H9 (cell line): ENCODE measurements around the gene LTBP4. TPM values are rescaled to one million over a fixed set of nuclear protein-coding genes. Genes with fewer than 3 reads are reported as not detected.
"Not testable (repeated sequence)": the region's sequence is repeated elsewhere in the genome, so short reads cannot be mapped to it uniquely, and the experiment has no call there.

Source experiments
- DNase-seq: peaks from one replicate; pipeline ENCODE4 v3.0.0-alpha.2; 2017
- H2AFZ ChIP-seq: one replicate; pipeline ENCODE4 v1.6.1; 2013; ENCODE audit warnings: mild to moderate bottlenecking, low read length, control low read depth, moderate library complexity
- H2AK5ac ChIP-seq: 2 replicates; pipeline ENCODE4 v1.6.1; 2013; ENCODE audit warnings: low read length, control low read depth, mixed read lengths; ENCODE audit not compliant: insufficient read length
- H2BK120ac ChIP-seq: one replicate; pipeline ENCODE4 v1.6.1; 2013; ENCODE audit warnings: low read depth, mild to moderate bottlenecking, low read length, control low read depth, inconsistent platforms; ENCODE audit not compliant: poor library complexity, severe bottlenecking
- H2BK12ac ChIP-seq: 2 replicates; pipeline ENCODE4 v1.6.1; 2013; ENCODE audit warnings: low read length, control low read depth, mixed read lengths, low read depth; ENCODE audit not compliant: insufficient read length
- H2BK15ac ChIP-seq: 2 replicates; pipeline ENCODE4 v1.6.1; 2013; ENCODE audit warnings: low read depth, low read length, control low read depth
- H2BK20ac ChIP-seq: one replicate; pipeline ENCODE4 v1.6.1; 2013; ENCODE audit warnings: low read depth, mild to moderate bottlenecking, low read length, control low read depth, inconsistent platforms; ENCODE audit not compliant: poor library complexity, severe bottlenecking
- H2BK5ac ChIP-seq: 2 replicates; pipeline ENCODE4 v1.6.1; 2013; ENCODE audit warnings: low read length, control low read depth, mixed read lengths; ENCODE audit not compliant: insufficient read length
- H3K14ac ChIP-seq: 2 replicates; pipeline ENCODE4 v1.6.1; 2013; ENCODE audit warnings: low read length, control low read depth; ENCODE audit not compliant: insufficient read depth
- H3K18ac ChIP-seq: 2 replicates; pipeline ENCODE4 v1.6.1; 2013; ENCODE audit warnings: low read depth, mild to moderate bottlenecking, mixed read lengths, low read length, control low read depth; ENCODE audit not compliant: insufficient read length
- H3K23ac ChIP-seq: 2 replicates; pipeline ENCODE4 v1.6.1; 2013; ENCODE audit warnings: low read length, control low read depth, mixed read lengths, low read depth; ENCODE audit not compliant: insufficient read length
- H3K23me2 ChIP-seq: 2 replicates; pipeline ENCODE4 v1.6.1; 2013; ENCODE audit warnings: low read depth, mild to moderate bottlenecking, mixed read lengths, low read length, control low read depth; ENCODE audit not compliant: insufficient read length, poor library complexity, severe bottlenecking
- H3K27ac ChIP-seq: 2 replicates; pipeline ENCODE4 v1.5.1; 2013; ENCODE audit warnings: low read length, control low read depth, mixed read lengths, low read depth; ENCODE audit not compliant: insufficient read length
- H3K27me3 ChIP-seq: 2 replicates; pipeline ENCODE4 v1.6.1; 2013; ENCODE audit warnings: low read length, control low read depth, inconsistent platforms; ENCODE audit not compliant: insufficient read depth
- H3K4ac ChIP-seq: 2 replicates; pipeline ENCODE4 v1.6.1; 2013; ENCODE audit warnings: low read depth, mild to moderate bottlenecking, control low read depth, inconsistent platforms, low read length, moderate library complexity
- H3K4me1 ChIP-seq: 2 replicates; pipeline ENCODE4 v1.6.1; 2013; ENCODE audit warnings: low read length, control low read depth, inconsistent platforms; ENCODE audit not compliant: insufficient read depth
- H3K4me2 ChIP-seq: 2 replicates; pipeline ENCODE4 v1.6.1; 2013; ENCODE audit warnings: low read length, control low read depth, mixed read lengths; ENCODE audit not compliant: insufficient read length, insufficient read depth
- H3K56ac ChIP-seq: 2 replicates; pipeline ENCODE4 v1.6.1; 2013; ENCODE audit warnings: low read depth, mild to moderate bottlenecking, mixed read lengths, low read length, control low read depth; ENCODE audit not compliant: insufficient read length
- H3K79me1 ChIP-seq: 2 replicates; pipeline ENCODE4 v1.6.1; 2013; ENCODE audit warnings: low read depth, mild to moderate bottlenecking, moderate library complexity, low read length, control low read depth, inconsistent platforms; ENCODE audit not compliant: insufficient read depth, poor library complexity, severe bottlenecking
- H3K79me2 ChIP-seq: 2 replicates; pipeline ENCODE4 v1.6.1; 2013; ENCODE audit warnings: low read length, control low read depth, inconsistent platforms; ENCODE audit not compliant: insufficient read depth
- H3K9ac ChIP-seq: 2 replicates; pipeline ENCODE4 v1.6.1; 2013; ENCODE audit warnings: low read length, control low read depth, mixed read lengths; ENCODE audit not compliant: insufficient read length; ENCODE audit errors: extremely low read depth
- H3K9me3 ChIP-seq: one replicate; pipeline ENCODE4 v1.6.1; 2013; ENCODE audit warnings: low read depth, low read length, inconsistent platforms; ENCODE audit not compliant: control insufficient read depth
- H3T11ph ChIP-seq: one replicate; pipeline ENCODE4 v1.6.1; 2013; ENCODE audit warnings: mild to moderate bottlenecking, low read length, control low read depth, inconsistent platforms
- H4K20me1 ChIP-seq: one replicate; pipeline ENCODE4 v1.6.1; 2013; ENCODE audit not compliant: control insufficient read depth, insufficient read length, insufficient read depth
- H4K5ac ChIP-seq: 2 replicates; pipeline ENCODE4 v1.6.1; 2013; ENCODE audit warnings: low read depth, mild to moderate bottlenecking, mixed read lengths, low read length, control low read depth; ENCODE audit not compliant: insufficient read length
- H4K8ac ChIP-seq: replicated peaks from 2 replicates; pipeline ENCODE4 v1.6.1; 2013; ENCODE audit warnings: low read length, control low read depth, mixed read lengths, low read depth; ENCODE audit not compliant: insufficient read length
- H4K91ac ChIP-seq: 2 replicates; pipeline ENCODE4 v1.6.1; 2013; ENCODE audit warnings: low read depth, mild to moderate bottlenecking, moderate library complexity, mixed read lengths, low read length, control low read depth; ENCODE audit not compliant: insufficient read length
- H3K27ac Mint-ChIP-seq, 3 experiments: 2 replicates in 2 of 3; 3 replicates in 1 of 3; pipeline ENCODE4 v1.8.0; 2020 to 2021; ENCODE audit warnings: mixed read lengths in 3 of 3, mild to moderate bottlenecking in 1 of 3, moderate library complexity in 1 of 3
- H3K27me3 Mint-ChIP-seq: 2 replicates; pipeline ENCODE4 v1.8.0; 2021; ENCODE audit warnings: low read depth, mild to moderate bottlenecking, moderate library complexity, mixed read lengths
- H3K36me3 Mint-ChIP-seq, 3 experiments: 2 replicates in 2 of 3; 3 replicates in 1 of 3; pipeline ENCODE4 v1.8.0; 2020 to 2021; ENCODE audit warnings: low read depth in 3 of 3, mixed read lengths in 3 of 3; ENCODE audit not compliant: insufficient read depth in 1 of 3
- H3K4me1 Mint-ChIP-seq, 2 experiments: 2 replicates each; pipeline ENCODE4 v1.8.0; 2020; ENCODE audit warnings: mixed read lengths in 2 of 2
- H3K4me3 Mint-ChIP-seq, 2 experiments: 2 replicates in 1 of 2; 3 replicates in 1 of 2; pipeline ENCODE4 v1.8.0; 2020 to 2021; ENCODE audit warnings: mild to moderate bottlenecking in 2 of 2, mixed read lengths in 2 of 2, moderate library complexity in 1 of 2
- H3K9me3 Mint-ChIP-seq, 2 experiments: 2 replicates in 1 of 2; 3 replicates in 1 of 2; pipeline ENCODE4 v1.8.0; 2020; ENCODE audit warnings: mild to moderate bottlenecking in 2 of 2, mixed read lengths in 2 of 2, moderate library complexity in 1 of 2
- WGBS: extraction: QIAGEN DNeasy Blood & Tissue Kit; methylation state at CpG from one replicate; pipeline ENCODE4 v1.1.7; 2013; ENCODE audit warnings: missing lambda C conversion rate, low lambda C conversion rate, mixed read lengths; ENCODE audit not compliant: insufficient read length; ENCODE audit errors: extremely low coverage; 5-methylcytosine and 5-hydroxymethylcytosine counted together
- total RNA-seq: library from RNA; stranded (reverse); gene quantifications from 2 replicates; pipeline ENCODE4 v1.2.1, GENCODE V29; 2021
- TF ChIP-seq, protein P1 (sequence below): fragments of 200-600 bp; sonication (generic); conservative IDR thresholded peaks from 3 replicates; pipeline ENCODE4 v1.8.0; 2021; ENCODE audit warnings: antibody characterized with exemption, mild to moderate bottlenecking

Gene LTBP4
- total RNA-seq, 1 experiment from 2014 or later = 129 TPM

DNA sequence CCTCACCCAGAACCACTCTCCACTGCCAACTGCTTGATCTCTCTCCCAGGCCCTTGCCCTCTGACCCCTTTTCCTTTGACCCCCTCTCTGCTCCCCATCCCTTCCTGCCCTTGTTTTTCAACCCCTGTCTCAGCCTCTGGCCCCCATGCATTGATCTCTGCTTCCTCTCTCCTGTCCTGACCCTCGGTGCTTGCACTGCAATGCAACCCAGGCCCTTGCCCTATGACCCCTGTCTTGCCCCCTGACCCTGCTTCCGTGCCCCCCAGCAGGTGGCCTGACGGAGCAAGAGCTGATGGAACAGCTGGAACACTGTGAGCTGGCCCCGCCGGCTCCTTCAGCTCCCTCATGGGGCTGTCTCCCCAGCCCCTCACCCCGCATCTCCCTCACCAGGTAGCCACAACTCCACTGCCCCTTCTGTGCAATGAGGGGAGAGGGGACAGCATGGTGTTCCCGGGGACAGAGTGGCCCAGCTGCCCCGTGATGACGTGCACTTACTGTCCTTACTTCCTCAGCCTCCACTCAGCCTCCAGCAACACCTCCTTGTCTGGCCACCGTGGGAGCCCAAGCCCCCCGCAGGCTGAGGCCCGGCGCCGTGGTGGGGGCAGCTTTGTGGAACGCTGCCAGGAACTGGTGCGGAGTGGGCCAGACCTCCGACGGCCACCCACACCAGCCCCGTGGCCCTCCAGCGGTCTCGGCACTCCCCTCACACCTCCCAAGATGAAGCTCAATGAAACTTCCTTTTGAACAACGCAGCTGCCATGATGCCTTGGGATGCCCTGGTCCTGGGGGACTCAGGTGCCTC lies 10.5 kb upstream of the LTBP4 start:
- whole genome bisulfite sequencing = no CpG with 5 or more reads among the region's 22 CpGs
- no peak overlapping the region for H4K5ac ChIP-seq

DNA sequence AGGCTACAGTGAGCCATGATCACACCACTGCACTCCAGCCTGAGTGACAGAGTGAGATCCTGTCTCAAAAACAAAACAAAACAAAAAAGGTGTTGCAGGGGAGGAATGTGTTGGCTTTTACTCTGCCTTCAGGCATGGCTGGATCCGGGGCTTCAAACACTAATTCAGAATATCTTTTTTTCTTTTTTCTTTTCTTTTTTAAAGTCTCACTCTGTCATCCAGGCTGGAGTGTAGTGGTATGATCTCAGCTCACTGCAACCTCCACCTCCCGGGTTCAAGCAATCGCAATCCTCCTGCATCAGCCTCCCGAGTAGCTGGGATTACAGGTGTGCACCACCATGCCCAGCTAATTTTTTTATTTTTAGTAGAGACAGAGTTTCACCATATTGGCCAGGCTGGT lies 9.4 kb upstream of the LTBP4 start:
- H3K23me2 ChIP-seq, H3K79me1 ChIP-seq, H2BK5ac ChIP-seq, H3K4ac ChIP-seq, H3K14ac ChIP-seq, H3K9me3 Mint-ChIP-seq, H2AFZ ChIP-seq, H2BK15ac ChIP-seq, H3K9me3 ChIP-seq, H3K27ac ChIP-seq, H2BK12ac ChIP-seq, H3K27ac Mint-ChIP-seq, H4K91ac ChIP-seq, H3K4me2 ChIP-seq, H3K4me3 Mint-ChIP-seq, DNase-seq, H3K23ac ChIP-seq, H3K4me1 ChIP-seq, H3K79me2 ChIP-seq, H3K9ac ChIP-seq, H4K5ac ChIP-seq, H3K27me3 ChIP-seq, H3K56ac ChIP-seq, H2BK20ac ChIP-seq, H2BK120ac ChIP-seq, H4K20me1 ChIP-seq, H3T11ph ChIP-seq, H2AK5ac ChIP-seq, H3K18ac ChIP-seq, H4K8ac ChIP-seq: not testable (repeated sequence)
- H3K4me1 Mint-ChIP-seq = peaks cover 10 to 23% of the 10 kb centered on the region in 2 experiments
- H3K27me3 Mint-ChIP-seq = peaks cover 19% of the 10 kb centered on the region
- WGBS = no CpG with 5 or more reads among the region's 4 CpGs
- peaks cover 11 to 42% (median 22%) of the 10 kb centered on the region in 3 experiments for H3K36me3 Mint-ChIP-seq

More for the DNA sequence above, 10.5 kb upstream of the LTBP4 start:
- Mint-ChIP-seq H3K9me3 (no peaks in the 10 kb centered on the region), H3K27ac (no peak overlapping the region), H3K27me3 (peaks cover 8% of the 10 kb centered on the region), H3K4me1 (peaks cover 10 to 23% of the 10 kb centered on the region in 2 experiments), H3K4me3 (no peak overlapping the region), H3K36me3 (peaks cover 15 to 52% (median 31%) of the 10 kb centered on the region in 3 experiments)
- Histone ChIP-seq H3K4ac (no peak overlapping the region), H4K91ac (no peak overlapping the region), H2BK15ac (no peak overlapping the region), H3K4me2 (no peak overlapping the region), H2BK20ac (no peak overlapping the region), H3T11ph (no peak overlapping the region), H3K9ac (no peak overlapping the region), H2AFZ (no peak overlapping the region), H3K23ac (no peak overlapping the region), H3K9me3 (no peaks in the 10 kb centered on the region), H2BK5ac (no peak overlapping the region), H3K23me2 (peaks cover 5% of the 10 kb centered on the region), H4K20me1 (no peaks in the 10 kb centered on the region), H3K79me2 (no peaks in the 10 kb centered on the region), H3K4me1 (peaks cover 3% of the 10 kb centered on the region; the same call in 1 of the 2 replicates), H2AK5ac (no peak overlapping the region), H2BK120ac (no peak overlapping the region), H3K27ac (no peak overlapping the region), H3K18ac (no peak overlapping the region), H2BK12ac (no peak overlapping the region), H3K14ac (no peak overlapping the region; the same call in 1 of the 2 replicates), H3K27me3 (no peaks in the 10 kb centered on the region), H3K56ac (no peak overlapping the region), H4K8ac (no peak overlapping the region), H3K79me1 (no peaks in the 10 kb centered on the region)
- no peak for DNase-seq
- TF ChIP-seq, protein P1, sequence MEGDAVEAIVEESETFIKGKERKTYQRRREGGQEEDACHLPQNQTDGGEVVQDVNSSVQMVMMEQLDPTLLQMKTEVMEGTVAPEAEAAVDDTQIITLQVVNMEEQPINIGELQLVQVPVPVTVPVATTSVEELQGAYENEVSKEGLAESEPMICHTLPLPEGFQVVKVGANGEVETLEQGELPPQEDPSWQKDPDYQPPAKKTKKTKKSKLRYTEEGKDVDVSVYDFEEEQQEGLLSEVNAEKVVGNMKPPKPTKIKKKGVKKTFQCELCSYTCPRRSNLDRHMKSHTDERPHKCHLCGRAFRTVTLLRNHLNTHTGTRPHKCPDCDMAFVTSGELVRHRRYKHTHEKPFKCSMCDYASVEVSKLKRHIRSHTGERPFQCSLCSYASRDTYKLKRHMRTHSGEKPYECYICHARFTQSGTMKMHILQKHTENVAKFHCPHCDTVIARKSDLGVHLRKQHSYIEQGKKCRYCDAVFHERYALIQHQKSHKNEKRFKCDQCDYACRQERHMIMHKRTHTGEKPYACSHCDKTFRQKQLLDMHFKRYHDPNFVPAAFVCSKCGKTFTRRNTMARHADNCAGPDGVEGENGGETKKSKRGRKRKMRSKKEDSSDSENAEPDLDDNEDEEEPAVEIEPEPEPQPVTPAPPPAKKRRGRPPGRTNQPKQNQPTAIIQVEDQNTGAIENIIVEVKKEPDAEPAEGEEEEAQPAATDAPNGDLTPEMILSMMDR = no peak
